Neural cell (in vitro differentiated cells): Measurements from ENCODE around the gene NECTIN2. TPM values are rescaled to one million over a fixed set of nuclear protein-coding genes. Genes with fewer than 3 reads are reported as not detected.

Experiments
- H2AFZ ChIP-seq: fragments of 200-600, 300-800 bp; sonication (generic), shearing (Covaris generic); 2 replicates; pipeline ENCODE4 v1.6.0; 2014; ENCODE audit warnings: low read depth, mild to moderate bottlenecking, antibody characterized with exemption, low read length, moderate library complexity
- H3F3A ChIP-seq: fragments of 200-600 bp; shearing (Covaris generic); 2 replicates; pipeline ENCODE4 v1.6.1; 2016; ENCODE audit warnings: mild to moderate bottlenecking, moderate library complexity, mixed read lengths, antibody characterized with exemption, low read length; ENCODE audit not compliant: insufficient read depth, poor library complexity, severe bottlenecking
- H3K27ac ChIP-seq: fragments of 200-600, 300-800 bp; sonication (generic), shearing (Covaris generic); 2 replicates; pipeline ENCODE4 v1.5.1; 2014; ENCODE audit warnings: mild to moderate bottlenecking, low read length, moderate library complexity
- H3K27me3 ChIP-seq: fragments of 300-800, 200-600 bp; sonication (generic), shearing (Covaris generic); 2 replicates; pipeline ENCODE4 v1.6.0; 2014; ENCODE audit warnings: mild to moderate bottlenecking, low read depth, low read length, moderate library complexity; ENCODE audit not compliant: insufficient read depth
- H3K36me3 ChIP-seq: fragments of 300-800, 200-600 bp; sonication (generic), shearing (Covaris generic); 2 replicates; pipeline ENCODE4 v1.5.1; 2014; ENCODE audit warnings: mild to moderate bottlenecking, antibody characterized with exemption, low read length, moderate library complexity; ENCODE audit not compliant: insufficient read depth
- H3K4me2 ChIP-seq: fragments of 300-800, 200-600 bp; sonication (generic), shearing (Covaris generic); 2 replicates; pipeline ENCODE4 v1.6.0; 2014; ENCODE audit warnings: mild to moderate bottlenecking, low read length
- H3K4me3 ChIP-seq: fragments of 300-800, 200-600 bp; sonication (generic), shearing (Covaris generic); 2 replicates; pipeline ENCODE4 v1.5.1; 2014; ENCODE audit warnings: mild to moderate bottlenecking, low read length, moderate library complexity
- H3K79me2 ChIP-seq: fragments of 200-600 bp; shearing (Covaris generic); replicated peaks from 2 replicates; pipeline ENCODE4 v1.6.0; 2014; ENCODE audit warnings: mild to moderate bottlenecking, low read length, moderate library complexity; ENCODE audit not compliant: insufficient read depth
- H3K9ac ChIP-seq: fragments of 300-800, 200-600 bp; sonication (generic), shearing (Covaris generic); 2 replicates; pipeline ENCODE4 v1.6.1; 2016; ENCODE audit warnings: mild to moderate bottlenecking, low read length, mixed read lengths
- H3K9me2 ChIP-seq: fragments of 200-600 bp; shearing (Covaris generic); 2 replicates; pipeline ENCODE4 v1.6.1; 2016; ENCODE audit warnings: mild to moderate bottlenecking, low read length, mixed read lengths; ENCODE audit not compliant: insufficient read depth
- H3K9me3 ChIP-seq: fragments of 200-600, 300-800 bp; sonication (generic), shearing (Covaris generic); 2 replicates; pipeline ENCODE4 v1.6.1; 2016; ENCODE audit warnings: mild to moderate bottlenecking, mixed run types, low read length, moderate library complexity, mixed read lengths
- H4K20me1 ChIP-seq: fragments of 200-600 bp; shearing (Covaris generic); 2 replicates; pipeline ENCODE4 v1.6.1; 2016; ENCODE audit warnings: mild to moderate bottlenecking, mixed run types; ENCODE audit not compliant: insufficient read depth
- EP300 ChIP-seq: fragments of 450-650 bp; conservative IDR thresholded peaks from 2 replicates; pipeline ENCODE4 v1.6.1; 2014; ENCODE audit warnings: antibody characterized with exemption, mild to moderate bottlenecking, moderate library complexity; ENCODE audit not compliant: poor library complexity, severe bottlenecking
- EZH2 ChIP-seq: fragments of 200-600, 300-800 bp; shearing (Covaris generic), sonication (generic); IDR thresholded peaks from 2 replicates; pipeline ENCODE4 v1.6.1; 2014; ENCODE audit warnings: antibody characterized with exemption, low read length, borderline replicate concordance, mild to moderate bottlenecking; ENCODE audit not compliant: insufficient read depth, poor library complexity, severe bottlenecking
- MXI1 ChIP-seq: fragments of 450-650 bp; conservative IDR thresholded peaks from 2 replicates; pipeline ENCODE4 v1.6.1; 2014; ENCODE audit warnings: antibody characterized with exemption, mild to moderate bottlenecking; ENCODE audit not compliant: poor library complexity, severe bottlenecking
- POLR2AphosphoS5 ChIP-seq: IDR thresholded peaks from 2 replicates; pipeline ENCODE4 v1.6.1; 2012
- RAD21 ChIP-seq: fragments of 450-650 bp; conservative IDR thresholded peaks from 2 replicates; pipeline ENCODE4 v1.6.1; 2014; ENCODE audit warnings: antibody characterized with exemption, mild to moderate bottlenecking, moderate library complexity
- SMC3 ChIP-seq: fragments of 450-650 bp; conservative IDR thresholded peaks from 2 replicates; pipeline ENCODE4 v1.6.1; 2014; ENCODE audit warnings: antibody characterized with exemption, mild to moderate bottlenecking, moderate library complexity; ENCODE audit not compliant: poor library complexity
- TAF1 ChIP-seq: IDR thresholded peaks from 2 replicates; pipeline ENCODE4 v1.6.1; 2012; ENCODE audit warnings: low read depth
- polyA plus RNA-seq: library from polyadenylated mRNA; depleted of rRNA; stranded (reverse); fragments of >200 nt; gene quantifications from 2 replicates; pipeline ENCODE4 v1.2.3, GENCODE V29; 2014
- TF ChIP-seq, protein P1 (sequence below): fragments of 450-650 bp; IDR thresholded peaks from 2 replicates; pipeline ENCODE4 v1.5.1; 2014; ENCODE audit warnings: antibody characterized with exemption, mild to moderate bottlenecking, moderate library complexity; ENCODE audit not compliant: poor library complexity, severe bottlenecking
- TF ChIP-seq, protein P2 (sequence below): IDR thresholded peaks from 2 replicates; pipeline ENCODE4 v1.6.1; 2012; ENCODE audit warnings: borderline replicate concordance

Gene NECTIN2
- polyA plus RNA-seq, 1 donor from 2014 or later: 33.2 TPM

DNA sequence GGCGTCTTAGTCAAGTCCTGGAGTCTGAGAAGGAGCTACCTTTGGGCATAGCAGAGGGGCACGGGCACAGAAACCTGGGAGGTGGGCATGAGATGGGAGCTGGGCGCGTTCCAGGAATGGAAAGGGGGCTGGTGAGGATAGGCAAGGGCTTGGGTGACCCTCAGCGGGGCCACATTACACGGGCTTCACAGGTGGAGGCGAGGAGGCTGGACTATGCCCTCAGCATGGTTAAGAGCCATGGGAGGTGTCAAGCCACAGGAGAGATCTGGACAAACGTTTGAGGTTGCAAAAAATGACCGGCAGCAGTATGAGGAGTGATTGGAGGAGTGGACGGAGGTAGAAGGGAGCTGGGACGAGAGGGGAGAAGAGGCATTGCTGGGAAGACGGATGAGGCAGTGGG is 21.5 kb downstream of the NECTIN2 start:
- Histone ChIP-seq H4K20me1 (no peaks in the 10 kb centered on the region), H3K9me2 (no peaks in the 10 kb centered on the region), H3K9ac (no peak overlapping the region), H3K4me2 (no peak overlapping the region), H2AFZ (no peak overlapping the region), H3F3A (no peaks in the 10 kb centered on the region), H3K79me2 (no peaks in the 10 kb centered on the region), H3K9me3 (no peaks in the 10 kb centered on the region), H3K36me3 (no peaks in the 10 kb centered on the region), H3K4me3 (no peak overlapping the region), H3K27me3 (no peaks in the 10 kb centered on the region), H3K27ac (no peak overlapping the region)
- TF ChIP-seq, protein P1, sequence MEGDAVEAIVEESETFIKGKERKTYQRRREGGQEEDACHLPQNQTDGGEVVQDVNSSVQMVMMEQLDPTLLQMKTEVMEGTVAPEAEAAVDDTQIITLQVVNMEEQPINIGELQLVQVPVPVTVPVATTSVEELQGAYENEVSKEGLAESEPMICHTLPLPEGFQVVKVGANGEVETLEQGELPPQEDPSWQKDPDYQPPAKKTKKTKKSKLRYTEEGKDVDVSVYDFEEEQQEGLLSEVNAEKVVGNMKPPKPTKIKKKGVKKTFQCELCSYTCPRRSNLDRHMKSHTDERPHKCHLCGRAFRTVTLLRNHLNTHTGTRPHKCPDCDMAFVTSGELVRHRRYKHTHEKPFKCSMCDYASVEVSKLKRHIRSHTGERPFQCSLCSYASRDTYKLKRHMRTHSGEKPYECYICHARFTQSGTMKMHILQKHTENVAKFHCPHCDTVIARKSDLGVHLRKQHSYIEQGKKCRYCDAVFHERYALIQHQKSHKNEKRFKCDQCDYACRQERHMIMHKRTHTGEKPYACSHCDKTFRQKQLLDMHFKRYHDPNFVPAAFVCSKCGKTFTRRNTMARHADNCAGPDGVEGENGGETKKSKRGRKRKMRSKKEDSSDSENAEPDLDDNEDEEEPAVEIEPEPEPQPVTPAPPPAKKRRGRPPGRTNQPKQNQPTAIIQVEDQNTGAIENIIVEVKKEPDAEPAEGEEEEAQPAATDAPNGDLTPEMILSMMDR: no peak
- TF ChIP-seq POLR2AphosphoS5: no peak
- TF ChIP-seq EP300: no peak
- TF ChIP-seq RAD21: no peak
- TF ChIP-seq MXI1: no peak
- TF ChIP-seq, protein P2, sequence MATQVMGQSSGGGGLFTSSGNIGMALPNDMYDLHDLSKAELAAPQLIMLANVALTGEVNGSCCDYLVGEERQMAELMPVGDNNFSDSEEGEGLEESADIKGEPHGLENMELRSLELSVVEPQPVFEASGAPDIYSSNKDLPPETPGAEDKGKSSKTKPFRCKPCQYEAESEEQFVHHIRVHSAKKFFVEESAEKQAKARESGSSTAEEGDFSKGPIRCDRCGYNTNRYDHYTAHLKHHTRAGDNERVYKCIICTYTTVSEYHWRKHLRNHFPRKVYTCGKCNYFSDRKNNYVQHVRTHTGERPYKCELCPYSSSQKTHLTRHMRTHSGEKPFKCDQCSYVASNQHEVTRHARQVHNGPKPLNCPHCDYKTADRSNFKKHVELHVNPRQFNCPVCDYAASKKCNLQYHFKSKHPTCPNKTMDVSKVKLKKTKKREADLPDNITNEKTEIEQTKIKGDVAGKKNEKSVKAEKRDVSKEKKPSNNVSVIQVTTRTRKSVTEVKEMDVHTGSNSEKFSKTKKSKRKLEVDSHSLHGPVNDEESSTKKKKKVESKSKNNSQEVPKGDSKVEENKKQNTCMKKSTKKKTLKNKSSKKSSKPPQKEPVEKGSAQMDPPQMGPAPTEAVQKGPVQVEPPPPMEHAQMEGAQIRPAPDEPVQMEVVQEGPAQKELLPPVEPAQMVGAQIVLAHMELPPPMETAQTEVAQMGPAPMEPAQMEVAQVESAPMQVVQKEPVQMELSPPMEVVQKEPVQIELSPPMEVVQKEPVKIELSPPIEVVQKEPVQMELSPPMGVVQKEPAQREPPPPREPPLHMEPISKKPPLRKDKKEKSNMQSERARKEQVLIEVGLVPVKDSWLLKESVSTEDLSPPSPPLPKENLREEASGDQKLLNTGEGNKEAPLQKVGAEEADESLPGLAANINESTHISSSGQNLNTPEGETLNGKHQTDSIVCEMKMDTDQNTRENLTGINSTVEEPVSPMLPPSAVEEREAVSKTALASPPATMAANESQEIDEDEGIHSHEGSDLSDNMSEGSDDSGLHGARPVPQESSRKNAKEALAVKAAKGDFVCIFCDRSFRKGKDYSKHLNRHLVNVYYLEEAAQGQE: no peak
- TF ChIP-seq SMC3: no peak
- no peak for TF ChIP-seq TAF1
- TF ChIP-seq EZH2: no peak

DNA sequence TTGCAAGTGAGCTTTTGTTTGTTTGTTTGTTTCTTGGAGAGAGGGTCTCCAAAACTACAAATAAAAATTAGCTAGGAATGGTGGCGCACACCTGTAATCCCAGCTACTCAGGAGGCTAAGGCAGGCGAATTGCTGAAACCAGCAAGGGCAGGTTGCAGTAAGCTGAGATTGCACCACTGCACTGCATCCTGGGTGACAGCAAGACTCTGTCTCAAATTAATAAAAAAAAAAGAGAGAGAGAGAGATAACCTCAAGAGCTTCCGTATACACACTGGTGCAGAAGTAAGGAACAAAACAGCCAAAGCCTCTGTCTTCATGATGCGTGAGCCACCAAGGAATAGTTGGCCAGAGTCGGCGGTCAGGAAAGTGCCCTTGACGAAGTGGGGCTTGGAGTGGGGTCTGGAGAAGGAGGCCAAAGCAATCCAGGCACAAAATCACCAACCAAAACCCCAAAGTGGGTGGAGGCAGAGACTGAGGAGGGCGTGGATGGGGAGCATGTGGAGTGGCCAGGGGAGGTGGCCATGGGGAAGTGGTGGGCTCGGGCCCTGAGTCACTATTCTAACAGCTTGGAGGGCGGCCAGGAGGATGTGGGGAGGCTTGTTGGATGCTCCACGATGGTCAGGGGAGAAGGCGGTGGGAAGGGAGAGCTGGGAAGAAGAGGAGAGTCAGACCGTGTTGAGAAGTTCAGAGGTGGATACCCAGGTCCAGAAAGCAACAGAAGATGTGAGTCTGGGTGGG is 23.8 kb downstream of the NECTIN2 start:
- Histone ChIP-seq H3K9ac (no peak overlapping the region), H2AFZ (no peak overlapping the region), H4K20me1 (no peaks in the 10 kb centered on the region), H3K36me3 (no peaks in the 10 kb centered on the region), H3K79me2 (no peaks in the 10 kb centered on the region), H3K9me3 (no peaks in the 10 kb centered on the region), H3K27ac (no peak overlapping the region), H3F3A (no peaks in the 10 kb centered on the region), H3K27me3 (no peaks in the 10 kb centered on the region), H3K4me2 (no peak overlapping the region), H3K4me3 (no peak overlapping the region), H3K9me2 (no peaks in the 10 kb centered on the region)
- TF ChIP-seq TAF1: no peak
- no peak for TF ChIP-seq EZH2
- no peak for TF ChIP-seq RAD21
- no peak for TF ChIP-seq EP300
- TF ChIP-seq MXI1: no peak
- TF ChIP-seq, protein P1: no peak
- TF ChIP-seq, protein P2: no peak
- TF ChIP-seq SMC3: no peak
- TF ChIP-seq POLR2AphosphoS5: no peak
